H9 (cell line): ENCODE results near the gene NARF. TPM values are rescaled to one million over a fixed set of nuclear protein-coding genes. Genes with fewer than 3 reads are reported as not detected.

Experiments
- DNase-seq: peaks from one replicate; pipeline ENCODE4 v3.0.0-alpha.2; 2017
- H2AFZ ChIP-seq: one replicate; pipeline ENCODE4 v1.6.1; 2013; ENCODE audit warnings: mild to moderate bottlenecking, low read length, control low read depth, moderate library complexity
- H2AK5ac ChIP-seq: 2 replicates; pipeline ENCODE4 v1.6.1; 2013; ENCODE audit warnings: low read length, control low read depth, mixed read lengths; ENCODE audit not compliant: insufficient read length
- H2BK120ac ChIP-seq: one replicate; pipeline ENCODE4 v1.6.1; 2013; ENCODE audit warnings: low read depth, mild to moderate bottlenecking, low read length, control low read depth, inconsistent platforms; ENCODE audit not compliant: poor library complexity, severe bottlenecking
- H2BK12ac ChIP-seq: 2 replicates; pipeline ENCODE4 v1.6.1; 2013; ENCODE audit warnings: low read length, control low read depth, mixed read lengths, low read depth; ENCODE audit not compliant: insufficient read length
- H2BK15ac ChIP-seq: 2 replicates; pipeline ENCODE4 v1.6.1; 2013; ENCODE audit warnings: low read depth, low read length, control low read depth
- H2BK20ac ChIP-seq: one replicate; pipeline ENCODE4 v1.6.1; 2013; ENCODE audit warnings: low read depth, mild to moderate bottlenecking, low read length, control low read depth, inconsistent platforms; ENCODE audit not compliant: poor library complexity, severe bottlenecking
- H2BK5ac ChIP-seq: 2 replicates; pipeline ENCODE4 v1.6.1; 2013; ENCODE audit warnings: low read length, control low read depth, mixed read lengths; ENCODE audit not compliant: insufficient read length
- H3K14ac ChIP-seq: 2 replicates; pipeline ENCODE4 v1.6.1; 2013; ENCODE audit warnings: low read length, control low read depth; ENCODE audit not compliant: insufficient read depth
- H3K18ac ChIP-seq: 2 replicates; pipeline ENCODE4 v1.6.1; 2013; ENCODE audit warnings: low read depth, mild to moderate bottlenecking, mixed read lengths, low read length, control low read depth; ENCODE audit not compliant: insufficient read length
- H3K23ac ChIP-seq: 2 replicates; pipeline ENCODE4 v1.6.1; 2013; ENCODE audit warnings: low read length, control low read depth, mixed read lengths, low read depth; ENCODE audit not compliant: insufficient read length
- H3K23me2 ChIP-seq: 2 replicates; pipeline ENCODE4 v1.6.1; 2013; ENCODE audit warnings: low read depth, mild to moderate bottlenecking, mixed read lengths, low read length, control low read depth; ENCODE audit not compliant: insufficient read length, poor library complexity, severe bottlenecking
- H3K27ac ChIP-seq: 2 replicates; pipeline ENCODE4 v1.5.1; 2013; ENCODE audit warnings: low read length, control low read depth, mixed read lengths, low read depth; ENCODE audit not compliant: insufficient read length
- H3K27me3 ChIP-seq: 2 replicates; pipeline ENCODE4 v1.6.1; 2013; ENCODE audit warnings: low read length, control low read depth, inconsistent platforms; ENCODE audit not compliant: insufficient read depth
- H3K4ac ChIP-seq: 2 replicates; pipeline ENCODE4 v1.6.1; 2013; ENCODE audit warnings: low read depth, mild to moderate bottlenecking, control low read depth, inconsistent platforms, low read length, moderate library complexity
- H3K4me1 ChIP-seq: 2 replicates; pipeline ENCODE4 v1.6.1; 2013; ENCODE audit warnings: low read length, control low read depth, inconsistent platforms; ENCODE audit not compliant: insufficient read depth
- H3K4me2 ChIP-seq: 2 replicates; pipeline ENCODE4 v1.6.1; 2013; ENCODE audit warnings: low read length, control low read depth, mixed read lengths; ENCODE audit not compliant: insufficient read length, insufficient read depth
- H3K56ac ChIP-seq: 2 replicates; pipeline ENCODE4 v1.6.1; 2013; ENCODE audit warnings: low read depth, mild to moderate bottlenecking, mixed read lengths, low read length, control low read depth; ENCODE audit not compliant: insufficient read length
- H3K79me1 ChIP-seq: 2 replicates; pipeline ENCODE4 v1.6.1; 2013; ENCODE audit warnings: low read depth, mild to moderate bottlenecking, moderate library complexity, low read length, control low read depth, inconsistent platforms; ENCODE audit not compliant: insufficient read depth, poor library complexity, severe bottlenecking
- H3K79me2 ChIP-seq: 2 replicates; pipeline ENCODE4 v1.6.1; 2013; ENCODE audit warnings: low read length, control low read depth, inconsistent platforms; ENCODE audit not compliant: insufficient read depth
- H3K9ac ChIP-seq: 2 replicates; pipeline ENCODE4 v1.6.1; 2013; ENCODE audit warnings: low read length, control low read depth, mixed read lengths; ENCODE audit not compliant: insufficient read length; ENCODE audit errors: extremely low read depth
- H3K9me3 ChIP-seq: one replicate; pipeline ENCODE4 v1.6.1; 2013; ENCODE audit warnings: low read depth, low read length, inconsistent platforms; ENCODE audit not compliant: control insufficient read depth
- H3T11ph ChIP-seq: one replicate; pipeline ENCODE4 v1.6.1; 2013; ENCODE audit warnings: mild to moderate bottlenecking, low read length, control low read depth, inconsistent platforms
- H4K20me1 ChIP-seq: one replicate; pipeline ENCODE4 v1.6.1; 2013; ENCODE audit not compliant: control insufficient read depth, insufficient read length, insufficient read depth
- H4K5ac ChIP-seq: 2 replicates; pipeline ENCODE4 v1.6.1; 2013; ENCODE audit warnings: low read depth, mild to moderate bottlenecking, mixed read lengths, low read length, control low read depth; ENCODE audit not compliant: insufficient read length
- H4K8ac ChIP-seq: replicated peaks from 2 replicates; pipeline ENCODE4 v1.6.1; 2013; ENCODE audit warnings: low read length, control low read depth, mixed read lengths, low read depth; ENCODE audit not compliant: insufficient read length
- H4K91ac ChIP-seq: 2 replicates; pipeline ENCODE4 v1.6.1; 2013; ENCODE audit warnings: low read depth, mild to moderate bottlenecking, moderate library complexity, mixed read lengths, low read length, control low read depth; ENCODE audit not compliant: insufficient read length
- H3K27ac Mint-ChIP-seq, 3 experiments: 2 replicates in 2 of 3; 3 replicates in 1 of 3; pipeline ENCODE4 v1.8.0; 2020 to 2021; ENCODE audit warnings: mixed read lengths in 3 of 3, mild to moderate bottlenecking in 1 of 3, moderate library complexity in 1 of 3
- H3K27me3 Mint-ChIP-seq: 2 replicates; pipeline ENCODE4 v1.8.0; 2021; ENCODE audit warnings: low read depth, mild to moderate bottlenecking, moderate library complexity, mixed read lengths
- H3K36me3 Mint-ChIP-seq, 3 experiments: 2 replicates in 2 of 3; 3 replicates in 1 of 3; pipeline ENCODE4 v1.8.0; 2020 to 2021; ENCODE audit warnings: low read depth in 3 of 3, mixed read lengths in 3 of 3; ENCODE audit not compliant: insufficient read depth in 1 of 3
- H3K4me1 Mint-ChIP-seq, 2 experiments: 2 replicates each; pipeline ENCODE4 v1.8.0; 2020; ENCODE audit warnings: mixed read lengths in 2 of 2
- H3K4me3 Mint-ChIP-seq, 2 experiments: 2 replicates in 1 of 2; 3 replicates in 1 of 2; pipeline ENCODE4 v1.8.0; 2020 to 2021; ENCODE audit warnings: mild to moderate bottlenecking in 2 of 2, mixed read lengths in 2 of 2, moderate library complexity in 1 of 2
- H3K9me3 Mint-ChIP-seq, 2 experiments: 2 replicates in 1 of 2; 3 replicates in 1 of 2; pipeline ENCODE4 v1.8.0; 2020; ENCODE audit warnings: mild to moderate bottlenecking in 2 of 2, mixed read lengths in 2 of 2, moderate library complexity in 1 of 2
- WGBS: extraction: QIAGEN DNeasy Blood & Tissue Kit; methylation state at CpG from one replicate; pipeline ENCODE4 v1.1.7; 2013; ENCODE audit warnings: missing lambda C conversion rate, low lambda C conversion rate, mixed read lengths; ENCODE audit not compliant: insufficient read length; ENCODE audit errors: extremely low coverage; 5-methylcytosine and 5-hydroxymethylcytosine counted together
- total RNA-seq: library from RNA; stranded (reverse); gene quantifications from 2 replicates; pipeline ENCODE4 v1.2.1, GENCODE V29; 2021
- TF ChIP-seq, protein P1 (sequence below): fragments of 200-600 bp; sonication (generic); conservative IDR thresholded peaks from 3 replicates; pipeline ENCODE4 v1.8.0; 2021; ENCODE audit warnings: antibody characterized with exemption, mild to moderate bottlenecking

Gene NARF
- total RNA-seq, 1 experiment from 2014 or later: 124 TPM

DNA sequence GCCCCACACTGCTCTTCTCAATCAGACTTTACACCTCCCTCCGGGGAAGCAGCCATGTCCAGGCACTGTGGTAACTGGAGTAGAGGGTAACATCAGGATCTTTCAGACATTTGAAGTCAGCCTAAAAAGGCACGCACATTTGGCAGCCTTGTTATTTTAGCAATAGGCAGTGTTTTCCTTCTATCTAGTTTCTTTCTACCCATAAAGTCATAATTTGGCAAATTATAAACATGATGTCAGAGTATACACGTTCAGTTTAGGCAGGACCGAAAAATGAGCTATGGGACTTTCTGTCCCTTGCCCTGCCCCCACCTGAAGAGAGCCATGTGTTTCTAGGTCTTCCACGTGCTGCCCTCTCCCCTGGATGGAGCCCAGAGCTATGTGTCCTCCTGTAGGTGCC is 21.1 kb downstream of the NARF start:
- TF ChIP-seq, protein P1, sequence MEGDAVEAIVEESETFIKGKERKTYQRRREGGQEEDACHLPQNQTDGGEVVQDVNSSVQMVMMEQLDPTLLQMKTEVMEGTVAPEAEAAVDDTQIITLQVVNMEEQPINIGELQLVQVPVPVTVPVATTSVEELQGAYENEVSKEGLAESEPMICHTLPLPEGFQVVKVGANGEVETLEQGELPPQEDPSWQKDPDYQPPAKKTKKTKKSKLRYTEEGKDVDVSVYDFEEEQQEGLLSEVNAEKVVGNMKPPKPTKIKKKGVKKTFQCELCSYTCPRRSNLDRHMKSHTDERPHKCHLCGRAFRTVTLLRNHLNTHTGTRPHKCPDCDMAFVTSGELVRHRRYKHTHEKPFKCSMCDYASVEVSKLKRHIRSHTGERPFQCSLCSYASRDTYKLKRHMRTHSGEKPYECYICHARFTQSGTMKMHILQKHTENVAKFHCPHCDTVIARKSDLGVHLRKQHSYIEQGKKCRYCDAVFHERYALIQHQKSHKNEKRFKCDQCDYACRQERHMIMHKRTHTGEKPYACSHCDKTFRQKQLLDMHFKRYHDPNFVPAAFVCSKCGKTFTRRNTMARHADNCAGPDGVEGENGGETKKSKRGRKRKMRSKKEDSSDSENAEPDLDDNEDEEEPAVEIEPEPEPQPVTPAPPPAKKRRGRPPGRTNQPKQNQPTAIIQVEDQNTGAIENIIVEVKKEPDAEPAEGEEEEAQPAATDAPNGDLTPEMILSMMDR: no peak
- Histone ChIP-seq H4K91ac (no peak overlapping the region), H3K4ac (no peak overlapping the region), H2BK20ac (no peak overlapping the region), H4K20me1 (no peaks in the 10 kb centered on the region), H3T11ph (no peak overlapping the region), H3K4me2 (no peak overlapping the region), H3K27me3 (no peaks in the 10 kb centered on the region), H2BK12ac (no peak overlapping the region), H3K23ac (no peak overlapping the region), H2AFZ (no peak overlapping the region), H3K79me1 (no peaks in the 10 kb centered on the region), H3K27ac (no peak overlapping the region), H2AK5ac (no peak overlapping the region), H3K9ac (no peak overlapping the region), H3K14ac (no peak overlapping the region), H3K79me2 (no peaks in the 10 kb centered on the region), H2BK15ac (no peak overlapping the region), H3K56ac (no peak overlapping the region), H4K8ac (no peak overlapping the region), H4K5ac (no peak overlapping the region), H3K18ac (no peak overlapping the region), H2BK120ac (no peak overlapping the region), H3K23me2 (no peaks in the 10 kb centered on the region), H3K9me3 (no peaks in the 10 kb centered on the region), H3K4me1 (no peaks in the 10 kb centered on the region), H2BK5ac (no peak overlapping the region)
- no CpG with 5 or more reads among the region's 5 CpGs for WGBS
- Mint-ChIP-seq H3K27me3 (no peaks in the 10 kb centered on the region), H3K36me3 (peaks cover 23 to 72% (median 65%) of the 10 kb centered on the region in 3 experiments; a peak in 6 of 7 replicates), H3K9me3 (no peaks in the 10 kb centered on the region), H3K4me1 (no peaks in the 10 kb centered on the region), H3K27ac (peak overlapping the region in 2 of 3 experiments; percentile 16 to 80; a peak in 1 of 7 replicates), H3K4me3 (no peak overlapping the region)
- DNase-seq: no peak
